Smooth muscle cell (in vitro differentiated cells): Measurements from ENCODE around the gene TOX3. TPM values are rescaled to one million over a fixed set of nuclear protein-coding genes. Genes with fewer than 3 reads are reported as not detected.

ENCODE experiments used
- DNase-seq: peaks from one replicate; lab custom pipeline; 2025; ENCODE audit not compliant: unreplicated experiment; lab: John Stamatoyannopoulos, UW
- H2AFZ ChIP-seq: fragments of 200-600 bp; sonication (generic); 2 replicates; pipeline ENCODE4 v1.6.0; 2016; ENCODE audit warnings: antibody characterized with exemption, low read depth, mild to moderate bottlenecking
- H3F3A ChIP-seq: fragments of 200-600 bp; sonication (generic); 2 replicates; pipeline ENCODE4 v1.6.0; 2017; ENCODE audit warnings: antibody characterized with exemption, low read depth
- H3K27ac ChIP-seq: fragments of 200-600 bp; sonication (generic); 2 replicates; pipeline ENCODE4 v1.5.1; 2016; ENCODE audit warnings: low read depth, mild to moderate bottlenecking
- H3K27me3 ChIP-seq: fragments of 200-600 bp; sonication (generic); 2 replicates; pipeline ENCODE4 v1.6.1; 2016; ENCODE audit warnings: low read depth, mild to moderate bottlenecking
- H3K36me3 ChIP-seq: fragments of 200-600 bp; sonication (generic); 2 replicates; pipeline ENCODE4 v1.5.1; 2016; ENCODE audit warnings: low read depth
- H3K4me1 ChIP-seq: fragments of 200-600 bp; sonication (generic); 2 replicates; pipeline ENCODE4 v1.5.1; 2016; ENCODE audit warnings: low read depth
- H3K4me2 ChIP-seq: fragments of 200-600 bp; sonication (generic); 2 replicates; pipeline ENCODE4 v1.6.0; 2016; ENCODE audit warnings: mild to moderate bottlenecking
- H3K4me3 ChIP-seq: fragments of 200-600 bp; sonication (generic); 2 replicates; pipeline ENCODE4 v1.5.1; 2016; ENCODE audit warnings: mild to moderate bottlenecking
- H3K79me2 ChIP-seq: fragments of 200-600 bp; sonication (generic); 2 replicates; pipeline ENCODE4 v1.6.0; 2016; ENCODE audit warnings: low read depth, mild to moderate bottlenecking
- H3K9ac ChIP-seq: fragments of 200-600 bp; sonication (generic); 2 replicates; pipeline ENCODE4 v1.6.0; 2016; ENCODE audit warnings: low read depth
- H3K9me3 ChIP-seq: fragments of 200-600 bp; sonication (generic); replicated peaks from 2 replicates; pipeline ENCODE4 v1.5.1; 2016; ENCODE audit warnings: low read depth
- H4K20me1 ChIP-seq: fragments of 200-600 bp; sonication (generic); 2 replicates; pipeline ENCODE4 v1.6.0; 2016; ENCODE audit warnings: low read depth
- CTCF ChIP-seq: fragments of 200-600 bp; sonication (generic); IDR thresholded peaks from 2 replicates; pipeline ENCODE4 v1.5.1; 2017; ENCODE audit warnings: borderline replicate concordance, mild to moderate bottlenecking, antibody characterized with exemption; ENCODE audit not compliant: insufficient read depth, poor library complexity, severe bottlenecking
- WGBS: methylation state at CpG from one replicate; pipeline ENCODE4 v1.1.7; 2016; ENCODE audit warnings: low lambda C conversion rate; 5-methylcytosine and 5-hydroxymethylcytosine counted together
- polyA plus RNA-seq: library from polyadenylated mRNA; unstranded; fragments of >200 nt; fragmentation: Nextera tagmentation; extraction: Ambion mirVana; gene quantifications from 2 replicates; pipeline ENCODE4 v1.2.1, GENCODE V29; 2016
- total RNA-seq: library from RNA; depleted of rRNA; stranded (reverse); fragments of >200 nt; gene quantifications from 2 replicates; pipeline ENCODE4 v1.2.3, GENCODE V29; 2014

The TOX3 gene
- total and polyA plus RNA-seq, 2 experiments from 2014 or later, result 0.18 to 0.49 TPM

GRCh38 chr16:52561910-52562741 is 15.2 kb upstream of the TOX3 start:
- 83% methylated on average over 5 of the region's 5 CpGs for WGBS
- H3K27me3 ChIP-seq, result no peaks in the 10 kb centered on the region
- no peaks in the 10 kb centered on the region for H3K9me3 ChIP-seq
- no peak overlapping the region for H3K4me2 ChIP-seq
- no peak for DNase-seq
- no peaks in the 10 kb centered on the region for H3K4me1 ChIP-seq
- H3K4me3 ChIP-seq, result no peak overlapping the region
- H3F3A ChIP-seq, result no peaks in the 10 kb centered on the region
- H3K36me3 ChIP-seq, result no peaks in the 10 kb centered on the region
- no peaks in the 10 kb centered on the region for H4K20me1 ChIP-seq
- H3K79me2 ChIP-seq, result no peaks in the 10 kb centered on the region
- no peak overlapping the region for H3K9ac ChIP-seq
- no peak overlapping the region for H3K27ac ChIP-seq
- no peak for TF ChIP-seq CTCF
- H2AFZ ChIP-seq, result no peak overlapping the region

GRCh38 chr16:52558448-52558847 is 11.5 kb upstream of the TOX3 start:
- DNase-seq, result no peak
- no peak overlapping the region for H2AFZ ChIP-seq
- H3K36me3 ChIP-seq, result no peaks in the 10 kb centered on the region
- no peaks in the 10 kb centered on the region for H3K79me2 ChIP-seq
- no peak for TF ChIP-seq CTCF
- WGBS, result 93% methylated on average over 2 of the region's 2 CpGs
- H3K4me3 ChIP-seq, result no peak overlapping the region
- H3K27me3 ChIP-seq, result peaks cover 14% of the 10 kb centered on the region
- no peak overlapping the region for H3K27ac ChIP-seq
- H3K4me1 ChIP-seq, result peaks cover under 1% of the 10 kb centered on the region
- H3K9ac ChIP-seq, result no peak overlapping the region
- no peaks in the 10 kb centered on the region for H4K20me1 ChIP-seq
- H3K4me2 ChIP-seq, result no peak overlapping the region
- H3F3A ChIP-seq, result no peaks in the 10 kb centered on the region
- H3K9me3 ChIP-seq, result no peaks in the 10 kb centered on the region

GRCh38 chr16:52557236-52557635 is 10.3 kb upstream of the TOX3 start:
- Histone ChIP-seq H3K27me3 (peaks cover 22% of the 10 kb centered on the region), H4K20me1 (no peaks in the 10 kb centered on the region), H2AFZ (no peak overlapping the region), H3K4me3 (no peak overlapping the region), H3K4me1 (peaks cover 13% of the 10 kb centered on the region), H3K36me3 (no peaks in the 10 kb centered on the region), H3K79me2 (no peaks in the 10 kb centered on the region), H3K9ac (no peak overlapping the region), H3K4me2 (no peak overlapping the region), H3F3A (no peaks in the 10 kb centered on the region), H3K9me3 (no peaks in the 10 kb centered on the region), H3K27ac (no peak overlapping the region)
- DNase-seq, result no peak
- 85% methylated on average over 6 of the region's 6 CpGs for WGBS
- no peak for TF ChIP-seq CTCF

- WGBS, result 94% methylated on average over 1 of the region's 1 CpG
- Histone ChIP-seq H3K27ac (no peak overlapping the region), H3K4me3 (no peak overlapping the region), H3K27me3 (peaks cover 34% of the 10 kb centered on the region), H3K4me2 (no peak overlapping the region), H3K79me2 (no peaks in the 10 kb centered on the region), H4K20me1 (no peaks in the 10 kb centered on the region), H2AFZ (no peak overlapping the region), H3K9me3 (no peaks in the 10 kb centered on the region), H3F3A (no peaks in the 10 kb centered on the region), H3K9ac (no peak overlapping the region), H3K36me3 (no peaks in the 10 kb centered on the region), H3K4me1 (peaks cover 14% of the 10 kb centered on the region)
- TF ChIP-seq CTCF, result no peak
- no peak for DNase-seq
These were observed 9.1 kb upstream of the TOX3 start for GRCh38 chr16:52556083-52556482.
